KOPT-K1 (cell line): ENCODE results near the gene TAF6L.
"Not testable (repeated sequence)": the region's sequence is repeated elsewhere in the genome, so short reads cannot be mapped to it uniquely, and the experiment has no call there.

Experiments
- H3K27ac ChIP-seq: fragments of 200-600 bp; sonication (generic); 2 replicates; pipeline ENCODE4 v1.5.1; 2016; ENCODE audit warnings: antibody characterized with exemption, mild to moderate bottlenecking, low read depth, low read length; ENCODE audit not compliant: poor library complexity, severe bottlenecking
- H3K36me3 ChIP-seq: fragments of 200-600 bp; sonication (generic); 2 replicates; pipeline ENCODE4 v1.5.1; 2017; ENCODE audit warnings: antibody characterized with exemption, mild to moderate bottlenecking, low read length, moderate library complexity; ENCODE audit not compliant: insufficient read depth
- H3K9me3 ChIP-seq: fragments of 200-600 bp; sonication (generic); 2 replicates; pipeline ENCODE4 v1.5.1; 2017; ENCODE audit warnings: antibody characterized with exemption, low read length, mild to moderate bottlenecking; ENCODE audit not compliant: insufficient read depth, poor library complexity, severe bottlenecking

TAF6L gene

GRCh38 chr11:62771144-62772021, at the start of gene TAF6L:
TSS of gene TAF6L (plus strand) at chr11:62771396. CDS start at chr11:62775784, 4,388 bp downstream.
- peak within 1 kb of the TSS; percentile 69 for H3K27ac ChIP-seq
- peaks cover 40% of the 10 kb centered on the region for H3K36me3 ChIP-seq
- no peaks in the 10 kb centered on the region for H3K9me3 ChIP-seq

GRCh38 chr11:62721994-62722393, 49.2 kb upstream of the TAF6L start:
- Histone ChIP-seq H3K27ac (no peak overlapping the region), H3K9me3 (no peaks in the 10 kb centered on the region), H3K36me3 (peaks cover 96% of the 10 kb centered on the region)

GRCh38 chr11:62724171-62724570, 47.0 kb upstream of the TAF6L start:
- peak overlapping the region; percentile 17 for H3K27ac ChIP-seq
- peaks cover 74% of the 10 kb centered on the region for H3K36me3 ChIP-seq
- no peaks in the 10 kb centered on the region for H3K9me3 ChIP-seq

- peak overlapping the region; percentile 93 for H3K27ac ChIP-seq
- peaks cover 60% of the 10 kb centered on the region for H3K36me3 ChIP-seq
Measured at GRCh38 chr11:62725646-62726045, 45.5 kb upstream of the TAF6L start.

GRCh38 chr11:62726156-62726914, 44.9 kb upstream of the TAF6L start:
- Histone ChIP-seq H3K27ac (peak overlapping the region; percentile 93), H3K9me3 (no peaks in the 10 kb centered on the region), H3K36me3 (peaks cover 57% of the 10 kb centered on the region)

More at GRCh38 chr11:62725646-62726045, 45.5 kb upstream of the TAF6L start:
- no peaks in the 10 kb centered on the region for H3K9me3 ChIP-seq

GRCh38 chr11:62726915-62727164, 44.4 kb upstream of the TAF6L start:
- Histone ChIP-seq H3K9me3 (no peaks in the 10 kb centered on the region), H3K27ac (peak overlapping the region; percentile 93), H3K36me3 (peaks cover 57% of the 10 kb centered on the region)

GRCh38 chr11:62727165-62727871, 43.9 kb upstream of the TAF6L start, which contains the start of gene HNRNPUL2:
TSS of gene HNRNPUL2 (minus strand) at chr11:62727457. CDS start at chr11:62727156, 301 bp downstream.
- Histone ChIP-seq H3K36me3 (peaks cover 57% of the 10 kb centered on the region), H3K27ac (peak within 1 kb of the TSS; percentile 93), H3K9me3 (no peaks in the 10 kb centered on the region)

GRCh38 chr11:62727872-62728170, 43.4 kb upstream of the TAF6L start:
- Histone ChIP-seq H3K27ac (peak overlapping the region; percentile 93), H3K9me3 (no peaks in the 10 kb centered on the region), H3K36me3 (peaks cover 57% of the 10 kb centered on the region)

- peak within 1 kb of the TSS; percentile 93 for H3K27ac ChIP-seq
- peaks cover 57% of the 10 kb centered on the region for H3K36me3 ChIP-seq
- no peaks in the 10 kb centered on the region for H3K9me3 ChIP-seq
Measured at GRCh38 chr11:62728171-62728988, 42.8 kb upstream of the TAF6L start, which contains the start of gene TTC9C. TSS of gene TTC9C (plus strand) at chr11:62728486. CDS start at chr11:62728849, 363 bp downstream.

- Histone ChIP-seq H3K27ac (peak overlapping the region; percentile 4), H3K36me3 (peaks cover 56% of the 10 kb centered on the region)
- not testable (repeated sequence) for H3K9me3 ChIP-seq
Measured at GRCh38 chr11:62730076-62730475, 41.1 kb upstream of the TAF6L start.

GRCh38 chr11:62732830-62733229, 38.4 kb upstream of the TAF6L start:
- Histone ChIP-seq H3K9me3 (no peaks in the 10 kb centered on the region), H3K36me3 (peaks cover 67% of the 10 kb centered on the region), H3K27ac (no peak overlapping the region)

- peaks cover 95% of the 10 kb centered on the region for H3K36me3 ChIP-seq
- no peaks in the 10 kb centered on the region for H3K9me3 ChIP-seq
- no peak overlapping the region for H3K27ac ChIP-seq
Measured at GRCh38 chr11:62737196-62737595, 34.0 kb upstream of the TAF6L start.

GRCh38 chr11:62747475-62748160, 23.6 kb upstream of the TAF6L start:
- Histone ChIP-seq H3K36me3 (peaks cover 21% of the 10 kb centered on the region), H3K27ac (no peak overlapping the region), H3K9me3 (no peaks in the 10 kb centered on the region)

- not testable (repeated sequence) for H3K9me3 ChIP-seq, H3K27ac ChIP-seq
- H3K36me3 ChIP-seq, result peaks cover 26% of the 10 kb centered on the region
Measured at GRCh38 chr11:62749931-62750330, 21.3 kb upstream of the TAF6L start.
